ENCODE measurements around the gene SRSF9.

The SRSF9 gene

GRCh38 chr12:120475643-120476042 lies 6.1 kb upstream of the SRSF9 start:
- no peak overlapping the region for H3K4me3 ChIP-seq (ENCODE audit: low read depth, low read length)
- DNase-seq (ENCODE audit: low read depth, low spot score) = no peak
- ChIA-PET POLR2A (interaction anchor here (1.6 kb wide), 1 partner anchor 20 kb away, joined by 3 read pairs; the partner anchor contains the start of gene DYNLL1), CTCF (interaction anchor here (1.3 to 13.2 kb wide), 6 partner anchors 10 to 36 kb away, joined by 3 to 152 read pairs (median 6); partner anchors contain the start of gene DYNLL1)
- TF ChIP-seq, protein P1, sequence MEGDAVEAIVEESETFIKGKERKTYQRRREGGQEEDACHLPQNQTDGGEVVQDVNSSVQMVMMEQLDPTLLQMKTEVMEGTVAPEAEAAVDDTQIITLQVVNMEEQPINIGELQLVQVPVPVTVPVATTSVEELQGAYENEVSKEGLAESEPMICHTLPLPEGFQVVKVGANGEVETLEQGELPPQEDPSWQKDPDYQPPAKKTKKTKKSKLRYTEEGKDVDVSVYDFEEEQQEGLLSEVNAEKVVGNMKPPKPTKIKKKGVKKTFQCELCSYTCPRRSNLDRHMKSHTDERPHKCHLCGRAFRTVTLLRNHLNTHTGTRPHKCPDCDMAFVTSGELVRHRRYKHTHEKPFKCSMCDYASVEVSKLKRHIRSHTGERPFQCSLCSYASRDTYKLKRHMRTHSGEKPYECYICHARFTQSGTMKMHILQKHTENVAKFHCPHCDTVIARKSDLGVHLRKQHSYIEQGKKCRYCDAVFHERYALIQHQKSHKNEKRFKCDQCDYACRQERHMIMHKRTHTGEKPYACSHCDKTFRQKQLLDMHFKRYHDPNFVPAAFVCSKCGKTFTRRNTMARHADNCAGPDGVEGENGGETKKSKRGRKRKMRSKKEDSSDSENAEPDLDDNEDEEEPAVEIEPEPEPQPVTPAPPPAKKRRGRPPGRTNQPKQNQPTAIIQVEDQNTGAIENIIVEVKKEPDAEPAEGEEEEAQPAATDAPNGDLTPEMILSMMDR (IDR thresholded peaks at IDR 0.05; ENCODE audit: insufficient read depth, low read length, missing control alignments) = no peak

DNA sequence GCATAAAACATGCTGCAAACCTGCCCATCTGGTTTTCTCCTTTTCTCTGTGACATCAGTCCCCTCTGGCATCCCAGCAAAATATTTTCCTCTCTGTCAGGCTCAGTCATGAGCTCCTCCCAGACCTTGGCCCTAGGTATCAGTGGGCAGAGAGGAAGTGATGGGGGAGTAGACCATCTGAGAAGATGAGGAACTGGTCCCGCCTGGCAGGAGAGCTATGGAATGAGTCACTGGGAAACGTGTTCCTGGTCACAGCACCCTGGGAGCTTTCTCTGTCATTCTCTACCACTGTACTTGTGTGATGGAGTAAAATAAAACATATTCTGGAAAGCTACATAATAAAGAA lies 5.0 kb upstream of the SRSF9 start:
- no peak for DNase-seq (ENCODE audit: low read depth, low spot score)
- POLR2A ChIA-PET = interaction anchor here (0.8 to 1.8 kb wide), 3 partner anchors 21 to 41 kb away, joined by 3 to 5 read pairs (median 4); partner anchors contain the start of gene DYNLL1
- TF ChIP-seq, protein P1 (IDR thresholded peaks at IDR 0.05; ENCODE audit: insufficient read depth, low read length, missing control alignments) = no peak
- CTCF ChIA-PET = interaction anchor here (1.0 to 13.2 kb wide), 11 partner anchors 9 to 175 kb away, joined by 3 to 152 read pairs (median 4); partner anchors contain the start of gene DYNLL1
- no peak overlapping the region for H3K4me3 ChIP-seq (ENCODE audit: low read depth, low read length)

GRCh38 chr12:120473807-120474615 lies 4.5 kb upstream of the SRSF9 start:
- POLR2A ChIA-PET = interaction anchor here (1.2 to 1.8 kb wide), 2 partner anchors 22 to 23 kb away, joined by 4 to 5 read pairs; partner anchors contain the start of gene DYNLL1
- CTCF ChIA-PET = interaction anchor here (1.0 to 13.2 kb wide), 11 partner anchors 8 to 176 kb away, joined by 3 to 152 read pairs (median 4); partner anchors contain the start of gene DYNLL1
- TF ChIP-seq, protein P1 (IDR thresholded peaks at IDR 0.05; ENCODE audit: insufficient read depth, low read length, missing control alignments) = no peak
- H3K4me3 ChIP-seq (ENCODE audit: low read depth, low read length) = no peak overlapping the region
- DNase-seq (ENCODE audit: low read depth, low spot score) = no peak

GRCh38 chr12:120472521-120472920 lies 3.0 kb upstream of the SRSF9 start:
- DNase-seq (ENCODE audit: low read depth, low spot score) = no peak
- H3K4me3 ChIP-seq (ENCODE audit: low read depth, low read length) = no peak overlapping the region
- ChIA-PET CTCF (interaction anchor here (1.3 to 13.2 kb wide), 2 partner anchors 9 to 19 kb away, joined by 3 to 152 read pairs; partner anchors contain the start of gene DYNLL1), POLR2A (no interaction called here)
- TF ChIP-seq, protein P1 (IDR thresholded peaks at IDR 0.05; ENCODE audit: insufficient read depth, low read length, missing control alignments) = no peak

DNA sequence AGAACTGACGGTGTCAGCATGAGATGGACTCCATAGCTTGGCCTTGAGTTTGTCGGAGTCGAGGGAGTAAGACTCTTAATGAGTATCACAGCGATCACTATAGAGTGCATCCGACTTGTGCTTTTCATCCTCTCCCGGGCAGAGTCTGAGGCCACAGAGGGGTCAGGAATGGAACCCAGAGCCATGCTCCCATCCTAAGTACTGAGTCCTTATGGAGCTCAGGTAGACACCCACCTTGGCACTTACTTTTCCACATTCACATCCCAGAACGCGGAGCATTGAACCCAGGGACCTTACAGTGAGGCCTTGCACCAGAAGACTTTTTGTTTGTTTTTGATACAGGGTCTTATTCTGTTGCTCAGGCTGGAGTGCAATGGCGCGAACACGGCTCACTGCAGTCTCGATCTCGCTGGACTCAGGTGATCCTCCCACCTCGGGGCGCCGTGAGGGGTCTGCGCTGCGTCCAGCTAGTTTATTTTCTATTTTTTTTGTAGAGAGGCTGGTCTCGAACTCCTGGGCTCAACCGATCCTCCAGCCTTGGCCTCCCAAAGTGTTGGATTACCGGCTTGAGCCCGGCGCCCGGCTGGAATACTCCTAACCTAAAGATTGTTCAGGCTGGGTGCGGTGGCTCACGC lies 719 bp upstream of the SRSF9 start:
- ChIA-PET CTCF (interaction anchor here (0.7 to 13.2 kb wide), 20 partner anchors 9 to 168 kb away, joined by 3 to 242 read pairs (median 5); partner anchors contain the start of genes COX6A1, DYNLL1, GATC and SIRT4), POLR2A (no interaction called here)
- H3K4me3 ChIP-seq (ENCODE audit: low read depth, low read length) = peak overlapping the region; percentile 96
- TF ChIP-seq, protein P1 (IDR thresholded peaks at IDR 0.05; ENCODE audit: insufficient read depth, low read length, missing control alignments) = no peak
- DNase-seq (ENCODE audit: low read depth, low spot score) = no peak
